H1 (cell line): ENCODE results near the gene SEMA3D. TPM values are rescaled to one million over a fixed set of nuclear protein-coding genes. Genes with fewer than 3 reads are reported as not detected.

Experiments used
- ASH2L ChIP-seq: fragments of 200-600, 300-600 bp; sonication (generic); IDR thresholded peaks from one replicate; pipeline ENCODE4 v1.7.1; 2017; ENCODE audit warnings: low read length
- CTBP2 ChIP-seq: IDR thresholded peaks from 2 replicates; pipeline ENCODE4 v1.7.0; 2011; ENCODE audit warnings: borderline replicate concordance, mild to moderate bottlenecking, moderate library complexity, mixed read lengths, low read length; ENCODE audit not compliant: insufficient read depth, insufficient read length
- E2F6 ChIP-seq: IDR thresholded peaks from 2 replicates; pipeline ENCODE4 v1.6.1; 2012; ENCODE audit warnings: inconsistent platforms
- EZH2 ChIP-seq: fragments of 200-600 bp; sonication (generic); IDR thresholded peaks from 2 replicates; pipeline ENCODE4 v1.7.1; 2012; ENCODE audit warnings: low read depth, mild to moderate bottlenecking, moderate library complexity, low read length, inconsistent platforms; ENCODE audit not compliant: severe bottlenecking
- FOSL1 ChIP-seq: IDR thresholded peaks from 2 replicates; pipeline ENCODE4 v1.6.1; 2011; ENCODE audit warnings: mild to moderate bottlenecking, low read depth, low read length, moderate library complexity; ENCODE audit not compliant: insufficient read depth
- HDAC2 ChIP-seq, 2 experiments: fragments of 300-600 bp in 1 of 2; sonication (generic) in 1 of 2; IDR thresholded peaks; 2 replicates each; pipeline ENCODE4 v1.6.1; 2011 to 2012; ENCODE audit warnings: low read depth in 2 of 2, low read length in 2 of 2, mild to moderate bottlenecking in 2 of 2, moderate library complexity in 2 of 2, borderline replicate concordance in 1 of 2, inconsistent platforms in 1 of 2
- KDM4A ChIP-seq: IDR thresholded peaks from one replicate; pipeline ENCODE4 v1.7.1; 2012; ENCODE audit warnings: low read depth, mild to moderate bottlenecking, moderate library complexity, low read length, inconsistent platforms; ENCODE audit not compliant: severe bottlenecking
- RBBP5 ChIP-seq: IDR thresholded peaks from 2 replicates; pipeline ENCODE4 v1.7.1; 2012; ENCODE audit warnings: low read depth, mild to moderate bottlenecking, inconsistent platforms, low read length, moderate library complexity, borderline replicate concordance
- RNF2 ChIP-seq: fragments of 200-900, 300-1000 bp; sonication (generic); IDR thresholded peaks from 2 replicates; pipeline ENCODE4 v1.7.1; 2016; ENCODE audit warnings: borderline replicate concordance, low read depth, mild to moderate bottlenecking, antibody characterized with exemption, low read length; ENCODE audit not compliant: poor library complexity, severe bottlenecking; ENCODE audit errors: missing control alignments
- SIRT6 ChIP-seq: IDR thresholded peaks from one replicate; pipeline ENCODE4 v1.7.1; 2012; ENCODE audit warnings: low read length, inconsistent platforms
- SUZ12 ChIP-seq: fragments of 200-600 bp; sonication (generic); IDR thresholded peaks from 2 replicates; pipeline ENCODE4 v1.6.1; 2012; ENCODE audit warnings: mild to moderate bottlenecking, inconsistent platforms, low read length, moderate library complexity, mixed read lengths
- TAF1 ChIP-seq: IDR thresholded peaks from 2 replicates; pipeline ENCODE4 v1.6.1; 2011; ENCODE audit warnings: mild to moderate bottlenecking, low read depth, low read length
- TBP ChIP-seq: IDR thresholded peaks from 2 replicates; pipeline ENCODE4 v1.6.1; 2011; ENCODE audit warnings: low read depth, low read length, improper control_type of control experiment
- TEAD4 ChIP-seq: IDR thresholded peaks from 2 replicates; pipeline ENCODE4 v1.6.1; 2012; ENCODE audit warnings: low read depth, low read length, inconsistent platforms, mixed read lengths
- YY1 ChIP-seq: IDR thresholded peaks from 2 replicates; pipeline ENCODE4 v1.6.1; 2011; ENCODE audit warnings: low read depth, mild to moderate bottlenecking, low read length
- polyA plus RNA-seq, 7 experiments: library from polyadenylated mRNA; depleted of rRNA in 3 of 7; stranded (reverse) in 5 of 7; unstranded in 2 of 7; fragments of >200 nt in 5 of 7; fragments of 200-250 nt in 2 of 7; gene quantifications; 1 replicate in 5 of 7; 2 replicates in 1 of 7; 4 replicates in 1 of 7; pipeline versions ENCODE4 v1.2.1 to v1.2.3, GENCODE V29; 2011 to 2013; ENCODE audit warnings: missing spikeins in 2 of 7, mixed read lengths in 2 of 7
- total RNA-seq: library from RNA; stranded (reverse); fragmentation: NEBNext Ultra II Directional; extraction: Animal tissue kit (Norgen Biotek cat#: 25700); gene quantifications from 2 replicates; pipeline ENCODE4 v1.2.1, GENCODE V29; 2021
- TF ChIP-seq, protein P1 (sequence below): IDR thresholded peaks from 2 replicates; pipeline ENCODE4 v1.6.1; 2012; ENCODE audit warnings: inconsistent platforms

Gene SEMA3D
- total and polyA plus RNA-seq, 2 of the 8 experiments (the other 6 are each of a cell fraction or from before 2014, with no cell fraction given), result 1.6 to 3.5 TPM

DNA sequence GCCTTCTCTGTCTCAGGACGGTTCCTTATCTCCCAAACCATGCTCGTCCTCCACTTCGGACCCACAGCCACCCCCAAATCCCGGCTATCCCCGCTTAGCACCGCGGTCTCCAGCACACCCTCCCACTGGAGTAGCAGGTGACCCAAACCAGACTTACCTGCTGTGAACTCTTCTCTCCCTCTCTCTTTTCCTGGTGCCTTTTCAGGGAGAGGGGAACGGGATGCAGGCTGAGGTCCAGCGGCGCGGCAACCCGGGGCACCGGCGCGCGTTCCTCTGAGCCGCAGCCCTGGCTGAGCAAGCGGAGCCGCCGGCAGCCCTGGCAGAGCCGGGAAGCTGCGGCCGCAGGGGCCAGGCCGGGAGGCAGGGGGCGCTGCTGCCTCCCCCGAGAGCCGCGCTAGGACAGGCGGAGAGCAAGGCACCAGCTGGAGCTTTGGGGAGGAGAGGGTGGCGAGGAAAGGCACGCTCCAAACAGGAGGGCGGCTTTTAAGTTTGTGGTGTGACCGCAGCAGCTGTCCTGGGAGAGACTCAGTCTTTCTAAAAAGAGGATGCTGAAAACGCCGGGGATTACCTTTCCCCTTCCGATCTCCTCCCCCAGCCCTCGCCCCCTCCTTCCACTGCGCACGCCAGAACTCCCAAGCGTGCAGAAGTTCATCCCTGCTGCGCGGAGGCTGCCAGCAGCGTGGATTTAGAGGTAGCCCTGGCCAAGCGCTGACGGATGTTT is at the start of gene SEMA3D (continued):
- TF ChIP-seq E2F6 (peak; percentile 86), ASH2L (peak; percentile 64), FOSL1 (no peak), RBBP5 (no peak; the same call in 1 of the 2 replicates), HDAC2 (IDR thresholded peaks at IDR 0.05; ENCODE audit: borderline replicate concordance in 1 of 2, low read depth in 2 of 2, low read length in 2 of 2) (0 out of 4 replicates have a peak, but pooled peaks of 1 of the 2 experiments have one; percentile 8), RNF2 (no peak), SUZ12 (0 out of 2 replicates have a peak, but pooled peaks have one; percentile 5), EZH2 (peak; percentile 7), TAF1 (peak; percentile 33; the same call in 1 of the 2 replicates), CTBP2 (no peak), YY1 (0 out of 2 replicates have a peak, but pooled peaks have one; percentile 67), TEAD4 (no peak), SIRT6 (no peak), KDM4A (peak; percentile 87), TBP (peak; percentile 38; the same call in 1 of the 2 replicates)
- TF ChIP-seq, protein P1, sequence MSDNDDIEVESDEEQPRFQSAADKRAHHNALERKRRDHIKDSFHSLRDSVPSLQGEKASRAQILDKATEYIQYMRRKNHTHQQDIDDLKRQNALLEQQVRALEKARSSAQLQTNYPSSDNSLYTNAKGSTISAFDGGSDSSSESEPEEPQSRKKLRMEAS, result peak; percentile 83
